ENCODE measurements around the gene ZFYVE1.
A peak's percentile ranks its signal among the peaks of the same experiment; 100 is the strongest.
"Not testable (repeated sequence)": the region's sequence is repeated elsewhere in the genome, so short reads cannot be mapped to it uniquely, and the experiment has no call there.

ZFYVE1 gene

GRCh38 chr14:73026845-73027542 lies at the start of gene ZFYVE1:
ZFYVE1 (minus strand) TSS chr14:73027106; CDS start chr14:73024508, 2,598 bp downstream.
- peak; percentile 99 for DNase-seq (ENCODE audit: low spot score)

- DNase-seq (ENCODE audit: low spot score) = no peak
Observed at GRCh38 chr14:73069585-73069984, 42.7 kb upstream of the ZFYVE1 start.

GRCh38 chr14:73058922-73059673 lies 32.2 kb upstream of the ZFYVE1 start:
- peak; percentile 65 for DNase-seq (ENCODE audit: low spot score)

GRCh38 chr14:73058224-73058921 lies 31.5 kb upstream of the ZFYVE1 start, which contains the start of gene RBM25:
RBM25 (plus strand) TSS chr14:73058534; CDS start chr14:73071642, 13,108 bp downstream.
- DNase-seq (ENCODE audit: low spot score) = peak; percentile 99

GRCh38 chr14:73057944-73058223 lies 31.0 kb upstream of the ZFYVE1 start:
- DNase-seq (ENCODE audit: low spot score) = no peak

GRCh38 chr14:73055251-73055650 lies 28.3 kb upstream of the ZFYVE1 start:
- DNase-seq (ENCODE audit: low spot score) = no peak

- no peak for DNase-seq (ENCODE audit: low spot score)
Observed at GRCh38 chr14:73049428-73049827, 22.5 kb upstream of the ZFYVE1 start.

GRCh38 chr14:73047808-73048207 lies 20.9 kb upstream of the ZFYVE1 start:
- no peak for DNase-seq (ENCODE audit: low spot score)

GRCh38 chr14:73036706-73037450 lies 10.0 kb upstream of the ZFYVE1 start:
- peak; percentile 74 for DNase-seq (ENCODE audit: low spot score)

GRCh38 chr14:73027984-73028383 lies 1.1 kb upstream of the ZFYVE1 start:
- DNase-seq (ENCODE audit: low spot score) = no peak

GRCh38 chr14:73027546-73027945 lies 640 bp upstream of the ZFYVE1 start:
- no peak for DNase-seq (ENCODE audit: low spot score)

- DNase-seq (ENCODE audit: low spot score) = no peak
Observed at GRCh38 chr14:73026243-73026844, 562 bp downstream of the ZFYVE1 start.

GRCh38 chr14:73025544-73025943 lies 1.4 kb downstream of the ZFYVE1 start:
- DNase-seq (ENCODE audit: low spot score) = peak; percentile 30

GRCh38 chr14:73022051-73022450 lies 4.9 kb downstream of the ZFYVE1 start:
- no peak for DNase-seq (ENCODE audit: low spot score)

GRCh38 chr14:73016011-73016410 lies 10.9 kb downstream of the ZFYVE1 start:
- DNase-seq (ENCODE audit: low spot score) = not testable (repeated sequence)

- not testable (repeated sequence) for DNase-seq (ENCODE audit: low spot score)
Observed at GRCh38 chr14:73015552-73015951, 11.4 kb downstream of the ZFYVE1 start.

GRCh38 chr14:73014105-73014504 lies 12.8 kb downstream of the ZFYVE1 start:
- no peak for DNase-seq (ENCODE audit: low spot score)

GRCh38 chr14:73011189-73011588 lies 15.7 kb downstream of the ZFYVE1 start:
- DNase-seq (ENCODE audit: low spot score) = not testable (repeated sequence)

GRCh38 chr14:73008501-73008900 lies 18.4 kb downstream of the ZFYVE1 start:
- DNase-seq (ENCODE audit: low spot score) = no peak

GRCh38 chr14:73007835-73008234 lies 19.1 kb downstream of the ZFYVE1 start:
- DNase-seq (ENCODE audit: low spot score) = no peak

GRCh38 chr14:73004641-73005040 lies 22.3 kb downstream of the ZFYVE1 start:
- DNase-seq (ENCODE audit: low spot score) = not testable (repeated sequence)

GRCh38 chr14:73003681-73004080 lies 23.2 kb downstream of the ZFYVE1 start:
- no peak for DNase-seq (ENCODE audit: low spot score)
